Kidney capillary endothelial cell (primary cell): ENCODE results near the gene HTRA1.
A peak's percentile ranks its signal among the peaks of the same experiment; 100 is the strongest.

Source experiments
- DNase-seq: peaks from one replicate; pipeline ENCODE4 v3.0.0-alpha.2; 2018; ENCODE audit warnings: low spot score

HTRA1 gene

DNA sequence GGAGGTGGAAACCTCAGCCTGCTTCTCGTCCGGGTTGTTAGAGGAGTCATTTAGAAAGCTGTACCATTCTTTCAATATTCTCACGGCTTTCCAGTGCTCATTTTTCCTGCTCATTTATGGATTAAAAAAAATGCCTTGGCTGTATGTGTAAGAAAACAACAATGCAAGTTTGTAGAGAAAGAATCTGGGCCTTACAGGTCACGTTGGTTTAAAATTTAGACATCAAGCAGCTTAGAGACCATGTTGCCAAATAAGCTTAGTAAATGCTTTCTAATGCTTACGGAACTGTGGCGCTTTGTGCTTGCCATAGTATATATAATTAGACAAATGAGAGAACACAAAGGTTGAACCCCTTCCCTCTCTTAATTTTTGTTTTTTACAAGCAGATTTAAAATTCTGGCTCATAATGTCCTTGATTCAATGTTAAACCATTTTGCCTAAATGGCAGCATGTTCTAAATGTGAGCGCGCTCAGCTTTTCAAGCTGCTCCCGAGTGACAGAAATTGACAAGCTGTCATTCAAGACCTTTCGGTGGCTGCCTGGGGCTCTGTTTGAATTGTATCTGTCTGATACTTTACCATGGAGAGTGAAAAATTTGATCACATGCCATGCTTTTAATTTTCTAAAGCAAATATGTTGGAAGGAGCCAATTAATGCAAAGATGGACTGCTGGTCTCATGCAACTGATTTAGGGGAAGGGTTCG, 5.8 kb upstream of the HTRA1 start:
- no peak for DNase-seq

GRCh38 chr10:122457934-122458333, 3.4 kb upstream of the HTRA1 start:
- DNase-seq, result no peak

GRCh38 chr10:122458693-122459092, 2.7 kb upstream of the HTRA1 start:
- DNase-seq, result no peak

GRCh38 chr10:122459561-122460273, 1.6 kb upstream of the HTRA1 start:
- DNase-seq, result no peak

DNA sequence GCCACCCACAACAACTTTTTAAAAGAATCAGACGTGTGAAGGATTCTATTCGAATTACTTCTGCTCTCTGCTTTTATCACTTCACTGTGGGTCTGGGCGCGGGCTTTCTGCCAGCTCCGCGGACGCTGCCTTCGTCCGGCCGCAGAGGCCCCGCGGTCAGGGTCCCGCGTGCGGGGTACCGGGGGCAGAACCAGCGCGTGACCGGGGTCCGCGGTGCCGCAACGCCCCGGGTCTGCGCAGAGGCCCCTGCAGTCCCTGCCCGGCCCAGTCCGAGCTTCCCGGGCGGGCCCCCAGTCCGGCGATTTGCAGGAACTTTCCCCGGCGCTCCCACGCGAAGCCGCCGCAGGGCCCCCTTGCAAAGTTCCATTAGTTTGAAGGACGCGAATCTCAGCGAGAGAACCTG, 461 bp upstream of the HTRA1 start:
- DNase-seq, result no peak

GRCh38 chr10:122461729-122462532, 578 bp downstream of the HTRA1 start:
- DNase-seq, result no peak

DNA sequence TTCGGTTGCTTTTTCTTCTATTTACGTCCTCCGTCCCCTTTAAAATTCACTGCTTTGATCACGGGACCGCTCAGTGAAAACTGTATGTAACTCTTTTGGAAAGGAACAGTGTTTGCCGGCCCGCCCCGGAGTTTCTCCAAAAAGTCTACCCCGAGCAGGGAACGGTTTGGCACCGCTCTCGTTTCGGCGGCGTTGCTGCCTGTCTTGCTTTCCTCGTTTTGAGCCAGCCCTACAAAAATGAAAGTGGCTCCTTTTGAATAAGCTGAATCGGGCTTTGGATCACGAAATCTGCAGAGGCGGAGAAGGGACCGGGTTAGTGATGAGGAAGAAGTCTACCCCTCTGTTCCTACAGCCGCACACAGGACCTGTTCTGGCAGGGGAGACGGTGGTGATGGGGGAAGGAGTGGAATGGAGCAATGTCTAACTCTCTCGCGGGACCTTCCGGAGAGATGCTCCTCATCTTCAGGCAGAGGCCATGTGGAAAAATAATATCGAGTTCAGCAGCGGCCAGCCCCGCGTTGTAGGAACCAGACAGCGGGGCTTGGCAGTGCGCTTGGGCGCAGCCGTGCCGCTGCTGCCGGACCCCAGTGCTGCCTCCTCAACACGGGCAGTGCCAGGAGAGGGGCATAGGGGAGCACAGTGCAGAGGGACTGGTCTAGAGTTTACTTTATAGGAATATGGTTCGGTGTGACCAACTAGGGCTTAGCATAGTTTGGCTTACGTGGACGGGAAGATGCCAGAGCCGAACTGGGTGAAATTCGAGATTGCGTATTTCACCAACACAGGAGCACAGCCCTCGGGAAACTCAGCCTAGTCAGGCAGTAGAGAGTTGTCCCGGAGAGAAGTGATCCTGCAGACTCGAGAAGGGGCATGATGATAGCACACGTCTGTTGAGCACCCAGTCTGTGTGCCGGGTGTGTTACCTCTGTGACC, 1.4 kb downstream of the HTRA1 start:
- no peak for DNase-seq

- no peak for DNase-seq
Observed at GRCh38 chr10:122463466-122464249, 2.3 kb downstream of the HTRA1 start.

- DNase-seq, result no peak
Observed at GRCh38 chr10:122464250-122464510, 2.8 kb downstream of the HTRA1 start.

DNA sequence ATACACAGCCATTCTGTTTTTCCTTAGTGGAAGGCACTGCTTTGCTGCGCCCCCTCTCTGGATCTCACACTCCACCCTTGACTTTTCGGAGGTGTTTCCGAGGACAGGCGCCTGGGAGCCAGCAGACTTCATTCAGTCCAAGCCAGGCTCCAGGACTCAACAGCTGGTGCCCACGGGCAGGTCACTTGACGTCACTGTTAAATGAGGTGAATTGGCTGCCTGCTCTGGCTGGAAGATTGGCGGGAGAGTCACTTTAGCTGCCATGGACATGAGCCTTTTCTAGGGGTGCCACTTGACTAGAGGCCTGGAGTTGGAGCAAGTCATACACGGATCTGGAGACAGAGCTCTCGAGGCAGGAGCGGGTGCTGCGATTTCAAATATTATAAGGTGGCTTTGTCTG, 3.2 kb downstream of the HTRA1 start:
- no peak for DNase-seq

GRCh38 chr10:122465401-122466040, 4.2 kb downstream of the HTRA1 start:
- DNase-seq, result no peak

DNA sequence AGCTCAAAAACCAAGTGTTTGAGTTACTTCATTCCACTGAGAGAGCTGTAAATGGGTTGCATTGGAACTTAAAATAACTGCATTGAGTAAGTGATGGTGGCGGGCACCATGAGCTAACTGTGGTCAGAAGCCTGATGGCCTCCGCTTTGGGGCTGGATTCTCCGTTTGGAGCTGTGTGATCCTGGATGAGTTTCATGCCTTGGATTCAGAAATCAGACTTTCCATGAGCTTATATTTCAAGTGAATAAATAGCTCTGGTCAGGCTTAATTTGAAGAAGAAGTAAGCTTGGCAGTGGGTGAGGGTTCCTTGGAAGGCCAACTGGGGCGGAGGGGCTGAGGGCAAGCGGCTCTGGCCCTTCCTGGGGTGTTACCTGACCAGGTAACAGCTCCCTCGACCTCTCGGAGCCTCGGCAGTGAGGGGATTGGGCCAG, 5.6 kb downstream of the HTRA1 start:
- DNase-seq, result no peak

DNA sequence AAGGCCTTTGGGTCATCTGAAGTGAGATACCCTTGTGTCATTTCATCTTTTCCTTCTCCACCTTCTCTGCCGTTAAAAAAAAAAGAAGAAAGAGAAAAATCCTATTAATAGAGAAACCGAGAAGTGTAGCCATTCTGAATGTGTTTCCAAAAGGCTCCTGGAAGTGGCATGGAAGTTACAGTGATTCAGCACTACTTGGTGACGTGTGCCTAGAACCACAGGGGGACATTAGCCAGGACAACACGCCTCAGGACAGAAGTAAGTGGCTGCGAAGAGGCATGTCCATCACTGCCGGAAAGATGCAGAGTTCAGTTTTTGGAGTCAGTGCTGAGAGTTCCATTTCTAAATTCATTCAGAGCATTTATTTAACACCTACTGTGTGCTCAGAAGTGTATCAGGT, 6.3 kb downstream of the HTRA1 start:
- DNase-seq, result no peak

DNA sequence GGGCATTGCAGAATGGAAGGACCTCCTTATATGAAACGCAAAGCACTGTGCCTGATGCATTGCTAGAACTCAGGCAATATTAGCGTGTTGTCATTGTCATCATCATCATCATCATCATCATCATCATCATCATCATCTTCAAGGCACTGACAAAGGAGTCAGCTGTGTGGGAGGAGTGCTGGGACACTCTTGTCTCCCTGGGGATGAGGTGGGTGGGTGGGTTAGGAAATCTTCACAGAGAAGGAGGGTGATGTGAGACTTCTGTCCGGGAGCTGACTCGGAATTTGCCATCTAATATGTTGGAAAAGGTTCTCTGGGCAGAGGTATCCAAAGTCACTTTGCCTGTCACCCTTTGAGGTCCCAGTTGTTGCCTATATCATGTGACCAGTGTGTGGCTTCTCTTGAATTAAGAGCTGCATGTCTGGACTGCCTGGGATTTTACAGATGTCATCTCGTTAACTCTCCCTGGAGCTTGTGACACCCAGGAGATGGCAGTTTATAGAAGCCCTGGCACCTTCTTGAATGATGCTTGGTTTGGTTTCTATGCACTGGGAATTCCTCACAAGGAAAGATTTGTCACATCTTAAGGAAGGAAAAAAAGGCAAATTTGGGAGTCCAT, 7.1 kb downstream of the HTRA1 start:
- DNase-seq, result no peak

DNA sequence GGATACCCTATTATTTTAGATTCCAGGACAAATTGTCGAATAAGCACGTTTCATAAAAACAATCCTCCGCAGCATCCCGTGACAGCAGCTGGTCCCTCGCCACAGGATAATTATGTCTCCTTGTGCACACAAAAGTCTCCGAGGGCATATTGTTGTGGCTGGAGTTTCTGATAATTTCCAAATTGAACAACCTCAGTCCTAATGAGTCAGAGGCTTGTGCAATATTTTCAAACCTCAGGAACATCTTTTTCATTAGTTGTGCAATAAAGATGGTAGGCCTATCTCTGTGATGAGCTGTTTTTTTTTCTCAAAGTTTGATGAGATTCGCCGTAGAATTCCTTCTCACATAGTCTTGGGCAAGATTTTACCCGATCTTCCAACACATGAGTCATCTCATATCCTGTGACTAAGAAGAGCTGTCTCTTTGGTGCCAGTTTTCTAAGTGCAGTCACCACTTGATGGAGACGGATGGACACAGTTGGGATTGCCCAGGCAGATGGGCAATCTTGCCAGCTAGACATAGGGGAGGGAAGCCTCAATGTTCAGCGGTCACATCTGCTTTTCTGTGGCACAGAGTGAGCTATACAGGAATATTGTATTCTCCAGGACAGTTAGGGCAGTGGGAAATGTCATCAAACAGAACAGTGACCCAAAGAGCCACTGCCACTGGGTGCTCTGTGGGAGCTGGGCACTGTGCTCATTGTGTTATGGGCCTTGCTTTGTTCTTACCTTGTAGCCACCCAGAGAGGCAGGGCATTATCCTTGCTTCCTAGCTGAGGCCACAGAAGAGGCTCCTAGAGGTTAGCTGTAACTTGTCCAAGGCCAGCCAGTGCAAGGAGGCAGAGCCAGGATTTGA, 7.8 kb downstream of the HTRA1 start:
- peak; percentile 89 for DNase-seq

GRCh38 chr10:122469848-122470247, 8.5 kb downstream of the HTRA1 start:
- DNase-seq, result no peak

DNA sequence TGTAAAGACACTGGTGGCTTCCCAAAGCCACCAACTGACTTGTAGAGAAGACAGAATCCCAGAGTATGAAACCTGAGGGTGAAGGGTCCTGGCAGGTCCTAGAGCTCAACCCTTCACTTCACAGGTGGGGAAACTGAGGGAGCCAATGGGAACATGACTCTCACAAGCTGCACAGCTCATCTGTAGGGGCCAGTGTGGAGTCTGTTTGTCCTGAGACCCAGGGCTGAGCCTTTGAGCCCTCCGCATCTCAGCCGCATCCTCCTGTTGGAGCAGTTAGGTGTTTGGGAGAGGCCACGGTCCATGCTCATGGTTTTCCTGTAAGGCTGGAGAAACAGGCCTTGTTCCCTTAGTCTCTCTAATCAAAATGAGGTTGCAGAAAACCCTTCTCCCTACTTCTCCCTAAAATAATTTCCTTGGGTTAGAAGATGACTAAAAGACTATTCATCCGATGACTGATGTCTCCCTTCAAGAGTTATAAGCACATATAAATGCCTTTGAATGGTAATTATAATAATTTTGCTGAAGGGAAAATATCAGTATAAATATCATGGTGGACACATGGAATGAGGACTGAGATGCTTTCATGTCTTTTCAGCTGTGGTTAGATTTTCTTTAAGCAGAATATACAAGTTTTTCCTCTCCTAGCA, 10.3 kb downstream of the HTRA1 start:
- DNase-seq, result peak; percentile 47

DNA sequence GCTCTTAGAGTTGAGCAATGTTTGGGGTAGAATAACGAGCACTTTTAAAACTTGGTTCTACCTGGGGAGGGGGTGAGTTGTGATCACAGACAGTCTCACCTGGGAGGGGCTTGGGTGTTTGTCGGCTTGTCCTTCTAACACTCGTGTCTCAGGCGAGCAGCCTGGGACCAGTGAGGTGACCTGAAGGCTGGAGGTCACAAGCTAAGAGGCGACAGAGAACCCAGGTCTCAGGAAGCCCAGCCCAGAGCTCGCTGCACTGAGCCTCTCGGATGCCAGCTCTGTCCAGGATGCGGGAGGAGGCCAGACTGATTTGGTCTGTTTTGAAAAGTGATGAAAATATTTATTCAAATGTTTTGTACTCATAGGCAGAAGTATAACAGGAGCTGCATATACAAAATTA, 11.8 kb downstream of the HTRA1 start:
- no peak for DNase-seq
